ENCODE data around the gene LYPD6B. TPM values are rescaled to one million over a fixed set of nuclear protein-coding genes. Genes with fewer than 3 reads are reported as not detected.
A peak's percentile ranks its signal among the peaks of the same experiment; 100 is the strongest.

LYPD6B gene
- total RNA-seq, 1 donor from 2014 or later = not detected

DNA sequence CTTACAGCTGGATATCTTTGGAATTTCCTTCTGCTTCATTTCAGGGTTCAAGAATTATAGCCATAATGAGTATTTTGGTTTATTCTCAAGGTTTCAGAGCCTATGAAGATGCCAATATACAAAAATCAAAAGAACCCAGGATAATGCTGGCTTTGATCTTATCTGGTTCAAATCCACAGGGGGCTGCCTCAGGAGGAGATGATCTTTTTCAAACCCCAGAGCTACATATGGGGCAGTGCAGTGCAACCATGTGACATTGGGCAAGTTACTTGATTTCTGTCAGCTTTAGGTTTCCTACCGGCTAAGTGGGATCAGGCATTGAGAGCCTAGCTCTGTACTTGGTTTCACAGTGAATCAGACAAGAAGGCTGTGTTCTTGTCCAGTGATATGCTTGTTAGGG lies 23.0 kb upstream of the LYPD6B start:
- Mint-ChIP-seq H3K27me3 (ENCODE audit: low read depth) (no peaks in the 10 kb centered on the region), H3K4me1 (peaks cover 5% of the 10 kb centered on the region), H3K4me3 (no peak overlapping the region), H3K36me3 (ENCODE audit: low read depth) (peaks cover 9% of the 10 kb centered on the region), H3K27ac (ENCODE audit: unreplicated experiment) (no peak overlapping the region), H3K9me3 (no peaks in the 10 kb centered on the region)
- TF ChIP-seq, protein P1, sequence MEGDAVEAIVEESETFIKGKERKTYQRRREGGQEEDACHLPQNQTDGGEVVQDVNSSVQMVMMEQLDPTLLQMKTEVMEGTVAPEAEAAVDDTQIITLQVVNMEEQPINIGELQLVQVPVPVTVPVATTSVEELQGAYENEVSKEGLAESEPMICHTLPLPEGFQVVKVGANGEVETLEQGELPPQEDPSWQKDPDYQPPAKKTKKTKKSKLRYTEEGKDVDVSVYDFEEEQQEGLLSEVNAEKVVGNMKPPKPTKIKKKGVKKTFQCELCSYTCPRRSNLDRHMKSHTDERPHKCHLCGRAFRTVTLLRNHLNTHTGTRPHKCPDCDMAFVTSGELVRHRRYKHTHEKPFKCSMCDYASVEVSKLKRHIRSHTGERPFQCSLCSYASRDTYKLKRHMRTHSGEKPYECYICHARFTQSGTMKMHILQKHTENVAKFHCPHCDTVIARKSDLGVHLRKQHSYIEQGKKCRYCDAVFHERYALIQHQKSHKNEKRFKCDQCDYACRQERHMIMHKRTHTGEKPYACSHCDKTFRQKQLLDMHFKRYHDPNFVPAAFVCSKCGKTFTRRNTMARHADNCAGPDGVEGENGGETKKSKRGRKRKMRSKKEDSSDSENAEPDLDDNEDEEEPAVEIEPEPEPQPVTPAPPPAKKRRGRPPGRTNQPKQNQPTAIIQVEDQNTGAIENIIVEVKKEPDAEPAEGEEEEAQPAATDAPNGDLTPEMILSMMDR (conservative IDR thresholded peaks at IDR 0.05) = no peak
- DNase-seq (ENCODE audit: low read depth, low spot score) = no peak

DNA sequence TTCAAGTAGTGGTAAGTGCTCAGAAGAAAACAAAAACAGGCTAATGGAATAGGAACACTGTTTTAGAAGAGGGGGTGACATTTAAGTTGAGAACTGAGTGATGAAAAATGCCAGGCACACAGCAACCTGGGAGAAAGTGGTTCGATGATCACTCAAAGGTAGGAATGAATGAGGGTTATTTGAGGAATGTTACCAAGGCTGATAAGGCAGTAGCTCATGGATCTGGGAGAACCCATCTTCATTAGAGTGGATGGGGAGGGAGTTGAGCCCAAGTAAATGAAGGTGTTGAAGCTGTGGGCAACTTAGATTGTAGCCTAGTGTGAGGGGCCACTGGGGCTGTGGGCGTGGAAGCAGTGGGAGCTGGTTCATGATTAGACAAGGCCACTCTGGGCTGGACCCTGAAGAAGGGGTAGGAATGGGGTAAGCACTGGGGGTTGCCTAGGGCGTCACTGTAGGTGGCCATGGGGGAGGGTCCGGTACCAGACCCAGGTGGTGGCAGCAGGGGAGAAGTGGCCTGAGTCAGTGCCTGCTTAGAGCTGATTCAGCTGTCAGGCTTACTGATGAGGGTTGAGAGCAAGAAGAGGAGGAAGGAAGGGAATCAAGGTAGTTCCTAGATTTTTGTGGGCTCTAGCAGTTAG lies 22.5 kb upstream of the LYPD6B start:
- Mint-ChIP-seq H3K9me3 (no peaks in the 10 kb centered on the region), H3K36me3 (ENCODE audit: low read depth) (peaks cover 10% of the 10 kb centered on the region), H3K27ac (ENCODE audit: unreplicated experiment) (no peak overlapping the region), H3K27me3 (ENCODE audit: low read depth) (no peaks in the 10 kb centered on the region), H3K4me3 (no peak overlapping the region), H3K4me1 (peaks cover 5% of the 10 kb centered on the region)
- DNase-seq (ENCODE audit: low read depth, low spot score) = no peak
- TF ChIP-seq, protein P1 (conservative IDR thresholded peaks at IDR 0.05) = no peak

DNA sequence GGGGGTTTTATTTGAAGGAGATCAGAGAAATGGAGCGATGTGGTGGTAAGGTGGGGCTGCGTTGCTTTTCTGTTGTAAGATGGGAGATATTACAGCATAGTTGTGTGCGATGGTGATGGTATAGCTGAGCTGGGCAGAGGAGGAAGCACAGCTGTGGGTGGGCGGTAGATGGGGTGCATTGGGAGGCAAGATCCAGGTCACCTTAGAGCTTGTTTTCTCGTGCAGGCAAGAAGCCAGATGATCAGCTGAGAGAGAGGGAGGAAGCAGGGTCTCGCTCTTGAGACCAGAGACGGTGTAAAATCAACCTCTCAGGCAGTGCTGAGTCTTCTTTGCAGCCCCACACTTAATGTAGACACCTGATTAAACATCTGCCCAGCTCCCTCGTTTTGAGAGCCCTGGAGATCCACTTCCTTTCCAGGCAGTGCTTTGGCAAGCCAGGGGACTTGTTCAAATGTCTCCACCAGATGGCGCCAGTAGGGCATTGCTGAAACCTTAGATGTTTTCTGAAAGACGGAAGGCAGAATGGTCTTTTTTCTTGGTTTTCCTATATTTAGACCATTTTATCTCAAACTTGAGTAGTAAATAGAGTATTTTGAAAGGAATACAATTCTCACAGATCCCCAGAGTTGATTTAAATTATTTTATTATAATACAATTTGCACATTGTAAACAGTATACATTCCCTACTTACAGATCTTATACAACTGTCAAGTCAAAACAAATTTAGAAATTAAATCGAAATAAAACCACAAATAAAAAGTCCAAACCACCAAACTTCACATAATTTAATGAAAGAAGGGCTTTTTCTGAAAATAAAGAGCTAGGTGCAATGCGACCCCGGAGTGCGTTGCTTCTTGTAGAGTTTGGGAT lies 21.1 kb upstream of the LYPD6B start:
- peaks cover 6% of the 10 kb centered on the region for H3K36me3 Mint-ChIP-seq (ENCODE audit: low read depth)
- H3K27me3 Mint-ChIP-seq (ENCODE audit: low read depth) = no peaks in the 10 kb centered on the region
- peaks cover 5% of the 10 kb centered on the region for H3K4me1 Mint-ChIP-seq
- H3K27ac Mint-ChIP-seq (ENCODE audit: unreplicated experiment) = no peak overlapping the region
- no peaks in the 10 kb centered on the region for H3K9me3 Mint-ChIP-seq
- no peak overlapping the region for H3K4me3 Mint-ChIP-seq
- TF ChIP-seq, protein P1 (conservative IDR thresholded peaks at IDR 0.05) = peak; percentile 91
- peak; percentile 88 for DNase-seq (ENCODE audit: low read depth, low spot score)

DNA sequence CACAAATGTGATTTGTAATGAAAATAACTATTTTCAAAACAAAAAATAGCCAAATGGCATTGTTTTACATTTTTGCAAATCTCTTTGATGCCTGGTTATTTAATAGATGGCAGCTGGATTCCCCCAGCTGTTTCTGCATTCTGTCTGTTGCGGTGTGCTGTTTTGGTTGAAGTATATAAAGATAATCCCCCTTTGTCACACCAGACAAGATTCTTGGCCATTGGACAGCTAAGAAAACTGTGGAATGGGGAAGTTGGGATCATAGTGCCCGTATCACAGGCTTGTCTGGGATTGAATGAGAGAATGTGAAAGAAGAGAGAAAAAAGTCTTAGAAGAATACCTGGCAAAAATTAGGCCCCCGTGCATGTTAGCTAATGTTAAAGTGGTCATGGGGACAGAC lies 19.5 kb upstream of the LYPD6B start:
- H3K36me3 Mint-ChIP-seq (ENCODE audit: low read depth) = peaks cover 6% of the 10 kb centered on the region
- H3K4me3 Mint-ChIP-seq = no peak overlapping the region
- TF ChIP-seq, protein P1 (conservative IDR thresholded peaks at IDR 0.05) = no peak
- H3K27ac Mint-ChIP-seq (ENCODE audit: unreplicated experiment) = no peak overlapping the region
- H3K4me1 Mint-ChIP-seq = peaks cover 5% of the 10 kb centered on the region
- H3K27me3 Mint-ChIP-seq (ENCODE audit: low read depth) = no peaks in the 10 kb centered on the region
- no peak for DNase-seq (ENCODE audit: low read depth, low spot score)
- no peaks in the 10 kb centered on the region for H3K9me3 Mint-ChIP-seq

DNA sequence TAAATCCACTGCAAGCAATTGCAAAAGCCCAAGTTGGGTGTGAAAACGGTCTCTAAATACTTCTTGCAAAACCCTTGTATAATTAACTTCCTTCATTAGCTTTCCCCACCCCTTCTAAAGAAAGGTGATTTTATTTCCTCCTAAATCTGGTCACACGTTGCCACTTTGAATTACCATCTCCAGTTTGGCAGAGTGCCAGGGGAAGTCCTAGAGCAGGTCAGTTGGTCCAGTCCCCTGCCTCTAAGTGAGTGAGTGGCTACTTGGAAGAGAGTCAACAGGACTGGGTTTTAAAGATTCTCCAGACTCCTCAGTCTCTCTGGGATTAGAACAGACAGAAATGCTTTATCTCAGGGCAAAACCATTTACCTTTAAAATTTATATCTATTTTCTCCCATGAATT lies 18.7 kb upstream of the LYPD6B start:
- H3K9me3 Mint-ChIP-seq = no peaks in the 10 kb centered on the region

More for the DNA sequence above, 18.7 kb upstream of the LYPD6B start:
- no peak overlapping the region for H3K27ac Mint-ChIP-seq (ENCODE audit: unreplicated experiment)
- H3K36me3 Mint-ChIP-seq (ENCODE audit: low read depth) = peaks cover 6% of the 10 kb centered on the region
- no peak overlapping the region for H3K4me3 Mint-ChIP-seq
- TF ChIP-seq, protein P1 (conservative IDR thresholded peaks at IDR 0.05) = no peak
- H3K4me1 Mint-ChIP-seq = peaks cover 5% of the 10 kb centered on the region
- DNase-seq (ENCODE audit: low read depth, low spot score) = no peak
- no peaks in the 10 kb centered on the region for H3K27me3 Mint-ChIP-seq (ENCODE audit: low read depth)

Data from neural crest cell (in vitro differentiated cells).